Measurements from ENCODE around the gene PIK3R6.

GRCh38 chr17:8800656-8801055 is 66.8 kb downstream of the PIK3R6 start:
- TF ChIP-seq POLR2A (IDR thresholded peaks at IDR 0.05; ENCODE audit: low read depth, low read length) = no peak
- TF ChIP-seq RAD21 (IDR thresholded peaks at IDR 0.05; ENCODE audit: low read length) = no peak
- TF ChIP-seq CTCF (conservative IDR thresholded peaks at IDR 0.05; ENCODE audit: low read depth, low read length) = no peak
- TF ChIP-seq MAFK (IDR thresholded peaks at IDR 0.05; ENCODE audit: low read depth, low read length) = no peak
- TF ChIP-seq USF2 (IDR thresholded peaks at IDR 0.05; ENCODE audit: low read depth, low read length) = no peak
- TF ChIP-seq RFX5 (IDR thresholded peaks at IDR 0.05; ENCODE audit: low read depth, low read length) = no peak
- no peak for TF ChIP-seq FOS (IDR thresholded peaks at IDR 0.05; ENCODE audit: low read depth, low read length)
- no peak for TF ChIP-seq MAZ (IDR thresholded peaks at IDR 0.05; ENCODE audit: borderline replicate concordance, low read depth, low read length)
